Astrocyte of the hippocampus (primary cell): ENCODE measurements around the gene PRPH.
"Not testable (repeated sequence)": the region's sequence is repeated elsewhere in the genome, so short reads cannot be mapped to it uniquely, and the experiment has no call there.

Experiments
- DNase-seq: peaks from one replicate; pipeline ENCODE4 v3.0.0; 2011; ENCODE audit warnings: low read depth, low spot score

Gene PRPH

DNA sequence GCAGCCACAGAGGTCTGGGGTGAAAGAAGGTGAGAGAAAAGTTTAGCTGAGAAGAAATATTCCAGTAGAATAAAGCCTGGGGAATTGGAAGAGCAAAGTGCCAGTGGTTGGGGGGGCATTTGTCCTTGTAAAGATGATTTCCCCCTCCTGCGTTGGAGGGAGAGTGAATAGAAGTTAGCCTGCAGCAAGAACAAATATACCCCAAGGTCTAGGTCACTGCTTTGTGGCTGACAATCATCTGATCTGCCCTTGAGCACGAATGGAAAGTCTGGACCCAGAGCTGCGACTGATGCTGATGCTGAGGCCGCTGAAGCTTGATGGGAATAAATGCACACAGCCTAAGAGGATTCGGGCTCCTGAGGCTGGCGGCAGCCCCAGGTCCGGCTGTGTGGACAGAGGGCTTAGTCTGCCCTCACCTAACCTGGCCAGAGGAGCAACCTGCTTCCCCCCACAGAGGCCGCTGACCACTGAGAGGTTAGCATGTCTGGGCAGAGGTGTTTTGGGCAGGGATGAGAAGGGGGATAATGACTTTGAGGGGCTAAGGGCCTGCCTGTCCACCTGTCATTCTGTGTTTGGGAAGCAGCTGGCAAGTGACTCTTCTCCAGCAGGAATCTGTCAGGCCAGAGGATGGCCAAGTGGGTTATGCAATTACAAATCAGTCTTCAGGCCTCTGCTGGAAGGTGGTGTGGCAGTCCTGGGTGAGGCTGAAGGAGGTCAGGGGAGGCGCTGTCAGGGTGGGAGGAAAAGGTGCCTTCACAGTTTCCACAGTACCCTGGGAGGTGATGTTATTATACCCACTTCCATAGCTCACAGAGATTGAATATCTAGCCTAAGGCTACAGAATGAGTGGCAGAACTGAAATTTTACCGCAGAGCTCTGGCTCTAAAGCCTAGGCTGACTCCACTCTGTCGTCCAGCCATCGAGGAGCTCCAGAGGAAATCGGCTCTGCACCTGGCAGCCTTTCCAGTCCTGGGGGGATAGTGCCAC lies 18.4 kb upstream of the PRPH start:
- no peak for DNase-seq

DNA sequence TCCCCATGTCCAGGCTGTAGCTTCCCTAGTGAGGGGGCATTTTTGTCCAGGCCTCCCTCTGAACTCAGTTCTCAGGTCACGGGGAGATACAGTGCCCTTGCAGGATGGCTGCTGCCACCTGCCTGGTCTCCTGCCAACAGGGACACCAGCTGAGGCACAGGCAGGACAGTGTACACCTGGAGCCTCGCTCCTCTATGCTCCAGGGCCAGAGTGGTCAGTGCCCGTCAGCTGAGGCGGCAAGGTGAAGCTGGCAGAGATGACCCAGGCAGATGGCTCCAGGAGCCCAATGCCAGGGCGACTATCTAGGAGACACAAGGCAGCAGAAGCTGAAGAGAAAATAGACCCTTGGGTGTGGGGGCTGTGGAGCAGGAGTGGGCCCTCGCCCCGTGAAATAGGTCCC lies 17.5 kb upstream of the PRPH start:
- no peak for DNase-seq

DNA sequence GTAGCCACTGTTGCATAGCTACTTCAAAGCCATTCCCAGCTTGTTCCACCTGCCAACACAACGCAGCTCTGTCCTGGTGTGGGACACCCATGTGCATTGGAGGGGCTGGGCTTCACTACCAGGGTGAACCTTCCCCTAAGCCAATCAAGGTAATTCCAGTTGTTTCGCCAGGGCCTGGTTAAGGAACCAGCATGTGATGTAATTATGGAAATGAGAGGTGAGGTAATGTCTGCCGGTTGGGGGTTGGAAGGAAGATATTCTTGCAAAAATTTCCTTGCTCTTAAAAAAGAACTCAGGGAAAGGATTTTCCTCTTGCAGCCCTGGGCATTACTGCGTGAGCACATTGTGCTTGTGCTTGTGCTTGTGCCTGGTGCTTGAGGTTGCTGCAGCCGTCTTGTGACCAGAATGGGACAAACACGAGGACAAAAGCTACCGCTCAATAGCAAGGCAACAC lies 15.2 kb upstream of the PRPH start:
- DNase-seq: peak; percentile 70

DNA sequence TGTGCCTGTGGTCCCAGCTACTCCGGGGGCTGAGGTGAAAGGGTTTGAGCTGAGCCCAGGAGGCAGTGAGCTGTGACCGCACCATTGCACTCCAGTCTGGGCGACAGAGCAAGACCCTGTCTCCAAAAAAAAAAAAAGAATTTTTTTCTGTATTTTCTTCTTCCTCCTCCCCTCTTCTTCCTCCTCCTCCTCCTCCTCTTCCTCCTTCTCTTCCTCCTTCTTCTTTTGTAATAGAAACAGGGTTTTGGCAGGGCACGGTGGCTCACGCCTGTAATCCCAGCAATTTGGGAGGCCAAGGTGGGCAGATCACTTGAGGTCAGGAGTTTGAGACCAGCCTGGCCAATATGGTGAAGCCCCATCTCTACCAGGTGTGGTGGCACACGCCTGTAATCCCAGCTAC lies 14.4 kb upstream of the PRPH start:
- not testable (repeated sequence) for DNase-seq

DNA sequence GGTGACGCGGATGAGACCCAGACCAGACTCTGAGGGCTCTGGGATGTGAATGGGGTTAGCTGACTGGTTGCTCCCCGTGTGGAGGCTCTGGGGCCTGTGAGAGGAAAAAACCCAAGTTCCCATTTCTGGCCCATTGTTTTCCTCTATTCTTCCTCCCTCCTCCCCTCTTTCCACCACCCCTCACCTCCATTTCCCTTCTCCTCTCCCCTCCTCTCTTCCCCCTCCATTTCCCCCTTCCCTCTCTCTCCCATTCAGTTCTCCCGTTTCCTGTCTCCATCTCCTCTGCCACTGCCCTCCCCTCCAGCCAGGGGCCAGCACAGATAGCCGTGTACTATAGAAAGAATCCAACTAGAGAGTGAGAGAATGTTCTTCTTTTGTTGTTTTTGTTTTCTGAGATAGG lies 12.6 kb upstream of the PRPH start:
- DNase-seq: no peak

DNA sequence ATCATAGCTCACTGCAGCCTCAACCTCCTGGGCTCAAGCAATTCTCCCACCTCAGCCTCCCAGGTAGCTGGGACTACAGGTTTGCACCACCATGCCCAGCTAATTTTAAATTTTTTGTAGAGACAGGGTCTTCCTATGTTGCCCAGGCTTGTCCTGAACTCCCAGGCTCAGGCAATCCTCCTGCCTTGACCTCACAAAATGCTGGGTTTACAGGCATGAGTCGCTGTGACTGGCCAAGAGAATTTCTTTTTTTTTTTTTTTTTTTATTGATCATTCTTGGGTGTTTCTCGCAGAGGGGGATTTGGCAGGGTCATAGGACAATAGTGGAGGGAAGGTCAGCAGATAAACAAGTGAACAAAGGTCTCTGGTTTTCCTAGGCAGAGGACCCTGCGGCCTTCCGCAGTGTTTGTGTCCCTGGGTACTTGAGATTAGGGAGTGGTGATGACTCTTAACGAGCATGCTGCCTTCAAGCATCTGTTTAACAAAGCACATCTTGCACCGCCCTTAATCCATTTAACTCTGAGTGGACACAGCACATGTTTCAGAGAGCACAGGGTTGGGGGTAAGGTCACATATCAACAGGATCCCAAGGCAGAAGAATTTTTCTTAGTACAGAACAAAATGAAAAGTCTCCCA lies 12.1 kb upstream of the PRPH start:
- not testable (repeated sequence) for DNase-seq

DNA sequence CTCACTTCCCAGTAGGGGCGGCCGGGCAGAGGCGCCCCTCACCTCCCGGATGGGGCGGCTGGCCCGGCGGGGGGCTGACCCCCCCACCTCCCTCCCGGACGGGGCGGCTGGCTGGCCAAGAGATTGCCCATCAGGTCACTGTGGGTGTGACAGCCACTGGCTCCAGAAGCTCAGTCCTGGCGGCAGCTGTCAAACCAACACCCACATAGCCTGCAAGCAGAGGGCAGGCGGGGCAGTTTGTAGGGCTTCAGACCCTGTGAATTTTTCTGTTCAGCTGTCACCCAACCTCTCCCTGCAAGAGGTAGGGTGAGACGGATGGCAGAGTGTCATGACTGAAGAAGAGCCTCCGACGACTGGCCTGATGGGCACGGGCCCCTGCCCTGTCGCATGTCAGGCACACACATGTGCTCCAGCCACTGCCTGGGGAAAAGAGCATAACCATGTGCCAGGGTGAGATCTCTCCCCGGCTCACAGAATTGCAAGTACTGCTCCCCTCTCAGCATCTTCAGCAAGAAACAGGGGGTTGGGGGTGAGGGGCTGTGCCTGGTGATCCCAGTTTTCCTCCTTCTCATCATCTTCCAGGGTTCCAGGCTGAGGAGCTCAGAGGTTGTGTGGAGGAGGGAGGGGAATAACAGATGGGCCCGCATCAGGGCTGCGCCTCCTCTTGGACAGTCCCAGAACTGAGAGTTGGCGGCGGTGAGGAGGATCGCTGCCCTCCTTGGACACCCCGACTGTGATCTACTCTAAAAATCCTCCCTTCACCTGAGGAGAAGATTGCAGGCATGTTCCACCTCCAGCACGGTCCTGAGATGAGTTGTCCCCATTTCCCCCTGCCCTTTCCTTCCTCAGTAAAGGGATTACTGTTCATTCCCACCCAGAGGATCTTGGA lies 11.2 kb upstream of the PRPH start:
- DNase-seq: no peak

DNA sequence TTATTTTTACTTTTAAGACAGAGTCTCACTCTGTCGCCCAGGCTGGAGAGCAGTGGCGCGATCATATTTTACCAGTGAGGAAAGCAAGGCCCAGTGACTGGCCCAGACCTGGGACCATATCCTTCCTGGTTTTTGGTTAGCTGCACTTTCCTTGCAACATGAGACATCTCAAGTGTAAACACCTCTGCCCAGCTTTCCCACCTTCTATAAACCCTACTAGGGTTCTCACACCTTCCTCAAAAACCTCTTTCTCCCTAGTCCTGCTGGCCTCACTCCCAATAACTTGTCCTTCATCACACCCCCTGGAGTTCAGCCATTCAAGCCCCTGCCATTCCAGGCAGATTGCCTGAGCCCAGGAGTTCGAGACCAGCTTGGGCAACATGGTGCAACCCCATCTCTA lies 10.3 kb upstream of the PRPH start:
- no peak for DNase-seq

DNA sequence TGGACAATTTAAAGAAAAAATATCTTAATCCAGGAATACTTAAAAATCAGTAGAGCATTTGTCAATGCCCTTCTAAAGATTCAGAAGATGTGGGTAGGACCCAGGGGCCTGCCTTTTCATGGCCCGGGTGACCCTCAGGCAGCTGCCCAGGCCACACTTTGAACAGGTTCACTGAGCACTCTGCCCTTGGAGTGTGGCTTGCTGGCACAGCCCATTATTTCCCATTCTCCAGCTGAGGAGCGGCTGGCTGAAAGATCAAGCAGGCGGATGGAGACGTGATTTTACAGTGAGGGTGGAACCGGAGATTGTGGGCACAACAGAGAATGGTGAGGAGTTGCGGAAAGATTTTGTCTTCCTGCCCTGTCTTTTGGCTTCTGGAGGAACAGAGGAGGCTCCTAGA lies 7.1 kb upstream of the PRPH start:
- DNase-seq: no peak

DNA sequence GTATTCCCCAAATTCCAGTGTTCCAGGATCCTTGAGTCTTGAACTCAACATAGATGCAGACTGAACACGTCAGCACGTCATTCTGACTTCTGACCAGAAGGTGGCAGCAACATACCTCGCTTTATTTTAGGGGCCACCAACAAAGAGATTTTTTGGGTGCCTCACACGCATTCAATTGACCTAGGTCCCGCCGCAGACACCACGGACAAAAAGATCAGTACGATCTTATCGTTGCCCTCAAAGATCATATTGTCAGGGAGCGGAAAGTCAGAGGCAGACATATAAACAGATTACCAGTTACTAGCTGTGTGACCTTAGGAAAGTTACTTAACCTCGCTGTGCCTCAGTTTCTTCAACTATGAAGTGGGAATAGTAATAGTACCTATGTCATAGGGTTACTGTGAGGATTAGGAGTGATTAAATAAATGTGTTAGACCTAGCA lies 6.5 kb upstream of the PRPH start:
- DNase-seq: peak; percentile 71

DNA sequence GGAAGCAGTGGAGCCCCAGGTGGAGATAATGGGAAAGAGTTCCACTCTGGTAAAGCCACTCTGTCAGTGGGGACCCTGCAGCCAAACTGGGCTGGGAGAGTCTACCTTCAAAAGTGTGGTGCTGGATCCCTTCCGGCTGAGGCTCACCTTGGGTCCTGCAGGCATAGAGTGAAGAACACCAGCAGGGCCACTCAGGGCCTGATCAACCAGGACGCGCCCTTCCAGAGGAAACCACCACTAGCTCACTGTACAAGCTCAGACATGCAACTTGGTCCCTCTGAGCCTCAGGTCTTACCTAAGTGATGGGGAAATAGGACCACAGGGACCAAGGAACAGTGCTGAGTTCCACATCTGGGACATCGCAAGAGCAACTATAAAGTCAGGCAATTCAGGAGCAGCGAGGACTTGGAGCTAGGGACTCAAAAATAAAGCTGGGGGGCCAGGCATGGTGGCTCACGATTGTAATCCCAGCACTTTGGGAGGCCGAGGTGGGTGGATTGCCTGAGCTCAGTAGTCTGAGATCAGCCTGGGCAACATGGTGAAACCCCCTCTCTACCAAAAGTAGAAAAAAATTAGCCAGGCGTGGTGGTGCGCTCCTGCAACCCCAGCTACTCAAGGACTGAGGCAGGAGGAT lies 5.9 kb upstream of the PRPH start:
- no peak for DNase-seq

DNA sequence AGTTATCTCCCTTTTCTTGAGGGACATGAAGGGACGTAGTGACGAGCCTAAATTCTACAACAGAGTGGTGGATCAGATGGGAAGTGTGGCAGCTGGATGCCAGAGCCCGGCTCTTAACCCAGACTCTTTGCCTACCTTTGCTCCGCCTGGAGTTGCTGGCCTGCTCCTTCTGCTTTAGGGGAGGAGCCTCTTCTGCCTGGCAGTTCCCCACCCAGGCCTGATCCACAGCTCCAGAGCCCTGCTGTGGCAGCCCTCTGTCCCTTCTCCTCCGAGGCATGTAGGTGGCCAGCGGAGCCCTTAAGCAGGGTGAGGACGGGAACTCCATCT lies 2.3 kb upstream of the PRPH start:
- DNase-seq: peak; percentile 23

DNA sequence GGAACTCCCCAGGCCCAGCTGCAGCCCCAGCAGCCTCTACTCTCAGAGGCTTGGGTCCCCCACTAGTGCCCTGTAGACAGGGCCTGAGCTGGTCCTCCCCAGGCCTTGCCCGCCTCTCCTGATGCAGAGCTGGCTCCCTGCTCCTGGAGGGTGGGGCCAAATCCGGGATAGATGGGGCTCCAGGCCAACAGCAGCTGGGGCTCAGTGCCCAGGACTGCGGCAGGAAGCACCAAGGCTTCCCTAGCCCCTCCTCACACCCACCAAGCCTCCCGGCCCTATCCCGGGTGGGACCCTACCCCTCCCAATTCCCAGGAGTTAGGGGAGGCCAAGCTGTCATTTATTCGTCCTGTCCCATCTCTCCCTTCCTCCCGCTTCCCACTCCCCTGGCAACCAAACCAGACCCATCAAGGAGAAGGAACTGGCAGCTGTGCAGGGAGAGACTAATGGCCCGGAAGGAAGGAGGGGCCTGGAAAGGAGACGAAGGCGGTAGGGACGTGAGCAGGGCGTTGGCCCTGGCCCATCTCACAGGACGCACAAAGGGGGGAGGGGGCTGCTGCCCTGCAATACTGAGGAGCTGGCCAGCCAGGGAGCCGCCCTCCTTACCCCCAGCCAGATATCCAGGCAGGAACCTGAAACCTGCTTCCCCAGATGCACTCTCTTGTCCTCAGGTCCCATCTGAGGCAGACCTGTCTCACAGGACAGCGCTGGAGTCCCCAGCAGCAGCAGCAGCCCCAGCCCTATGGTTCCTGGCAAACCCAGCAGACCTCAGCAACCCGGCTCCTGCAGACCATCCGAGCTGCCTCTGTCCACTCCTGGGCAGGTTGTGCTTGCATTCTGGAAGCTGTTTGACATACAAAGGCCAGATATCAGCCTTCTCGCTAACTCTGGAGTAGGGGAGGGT lies 1.6 kb upstream of the PRPH start:
- peak; percentile 57 for DNase-seq

DNA sequence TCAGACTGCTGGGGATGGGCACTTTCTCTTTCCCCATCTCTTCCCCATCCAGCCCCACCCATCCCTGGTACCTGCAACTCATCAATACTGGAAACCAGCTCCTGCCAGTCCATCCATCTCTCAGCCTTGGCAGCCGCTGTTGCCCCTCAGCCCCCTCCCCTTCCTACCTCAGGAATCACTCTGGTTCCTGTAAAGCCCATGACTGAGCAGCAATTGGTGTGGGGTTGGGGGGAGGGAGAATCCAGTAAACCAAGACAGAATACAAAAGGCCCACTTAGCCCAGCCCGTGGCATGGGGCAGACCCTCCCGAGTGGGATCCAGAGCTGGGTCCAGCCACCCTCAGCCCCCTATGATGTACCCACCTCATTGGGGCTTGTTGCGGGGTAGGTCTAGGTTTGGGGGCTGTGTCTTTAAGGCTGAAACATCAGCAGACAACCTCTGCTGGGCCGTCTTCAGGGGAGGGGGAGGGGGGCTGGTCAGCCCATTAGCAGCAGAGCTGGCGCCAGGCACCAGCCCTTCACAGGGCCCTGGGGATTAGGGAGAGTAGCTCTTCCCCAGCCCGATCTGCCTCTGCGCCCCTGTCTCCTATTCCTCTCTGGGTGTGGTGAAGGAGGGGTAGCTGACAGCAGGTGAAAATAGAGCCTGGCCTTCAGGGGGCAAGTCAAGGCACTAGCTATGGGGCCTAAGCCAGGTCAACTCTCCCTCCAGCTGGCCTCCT lies 702 bp upstream of the PRPH start:
- no peak for DNase-seq

DNA sequence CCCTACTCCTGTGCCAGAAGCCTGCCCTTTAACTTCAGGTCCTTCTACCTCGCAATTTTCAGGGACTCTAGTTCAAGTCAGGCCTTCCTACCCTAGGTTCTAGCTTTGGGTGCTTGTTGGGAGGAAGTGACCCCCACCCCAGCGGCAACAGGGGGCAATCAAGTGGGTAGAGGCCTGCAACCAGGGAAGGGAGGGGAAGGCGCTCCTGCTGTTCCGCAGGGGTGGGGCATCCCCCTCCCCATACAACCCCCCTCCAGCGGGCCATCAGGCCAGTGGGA lies 204 bp upstream of the PRPH start:
- no peak for DNase-seq

DNA sequence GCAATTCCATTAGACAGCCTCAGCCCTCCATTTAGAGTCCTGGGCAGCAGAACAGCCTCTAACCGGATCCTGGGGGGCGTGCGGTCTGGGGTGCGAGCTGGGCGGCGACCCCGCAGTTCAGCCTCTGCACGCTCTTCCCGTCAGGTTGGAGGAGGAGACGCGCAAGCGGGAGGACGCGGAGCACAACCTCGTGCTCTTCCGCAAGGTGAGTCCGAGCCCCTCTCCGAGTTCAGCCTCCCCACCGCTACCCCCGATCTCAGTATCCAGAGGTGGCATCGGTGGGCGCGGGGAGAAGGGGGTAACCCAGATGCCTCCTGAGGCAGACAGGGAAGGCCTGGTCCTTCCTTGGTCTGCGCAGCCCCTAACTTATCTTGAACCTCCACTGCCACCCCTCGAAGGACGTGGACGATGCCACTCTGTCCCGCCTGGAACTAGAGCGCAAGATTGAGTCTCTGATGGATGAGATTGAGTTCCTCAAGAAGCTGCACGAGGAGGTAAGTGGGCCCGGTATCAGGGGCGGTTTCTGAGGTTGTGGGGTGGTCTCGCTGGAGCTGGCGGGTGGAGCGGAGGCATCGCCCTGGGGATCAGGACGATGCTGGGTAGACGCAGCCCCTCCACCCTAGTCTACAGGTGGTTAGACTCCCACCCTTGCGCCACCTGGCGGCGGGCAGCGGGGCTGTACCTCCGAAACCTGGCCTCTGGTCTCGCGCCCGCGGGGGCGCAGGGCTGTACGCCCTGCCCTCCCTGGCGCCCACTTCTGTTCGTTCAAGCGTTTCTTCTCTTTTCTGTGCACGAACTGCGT lies 1.3 kb downstream of the PRPH start:
- peak; percentile 58 for DNase-seq

DNA sequence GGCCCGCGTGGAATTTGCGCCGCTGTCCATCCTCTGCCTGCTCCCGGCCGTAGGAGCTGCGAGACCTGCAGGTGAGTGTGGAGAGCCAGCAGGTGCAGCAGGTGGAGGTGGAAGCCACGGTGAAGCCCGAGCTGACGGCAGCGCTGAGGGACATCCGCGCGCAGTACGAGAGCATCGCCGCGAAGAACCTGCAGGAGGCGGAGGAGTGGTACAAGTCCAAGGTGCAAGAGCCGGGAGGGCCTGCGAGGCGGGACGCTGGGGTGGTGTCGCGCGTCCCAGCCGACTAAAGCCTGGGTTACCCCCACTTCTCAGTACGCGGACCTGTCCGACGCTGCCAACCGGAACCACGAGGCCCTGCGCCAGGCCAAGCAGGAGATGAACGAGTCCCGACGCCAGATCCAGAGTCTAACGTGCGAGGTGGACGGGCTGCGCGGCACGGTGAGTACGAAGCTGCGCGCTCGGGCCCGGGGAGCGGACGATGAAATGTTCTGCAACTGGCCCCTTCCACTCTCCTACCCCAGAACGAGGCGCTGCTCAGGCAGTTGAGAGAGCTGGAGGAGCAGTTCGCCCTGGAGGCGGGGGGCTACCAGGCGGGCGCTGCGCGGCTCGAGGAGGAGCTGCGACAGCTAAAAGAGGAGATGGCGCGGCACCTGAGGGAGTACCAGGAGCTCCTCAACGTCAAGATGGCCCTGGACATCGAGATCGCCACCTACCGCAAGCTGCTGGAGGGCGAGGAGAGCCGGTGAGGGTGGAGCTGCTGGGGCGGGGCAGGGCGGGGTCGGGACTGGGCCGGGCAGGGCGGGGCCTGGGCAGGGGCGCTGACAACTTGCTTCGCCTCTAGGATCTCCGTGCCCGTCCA lies 2.1 kb downstream of the PRPH start:
- no peak for DNase-seq

DNA sequence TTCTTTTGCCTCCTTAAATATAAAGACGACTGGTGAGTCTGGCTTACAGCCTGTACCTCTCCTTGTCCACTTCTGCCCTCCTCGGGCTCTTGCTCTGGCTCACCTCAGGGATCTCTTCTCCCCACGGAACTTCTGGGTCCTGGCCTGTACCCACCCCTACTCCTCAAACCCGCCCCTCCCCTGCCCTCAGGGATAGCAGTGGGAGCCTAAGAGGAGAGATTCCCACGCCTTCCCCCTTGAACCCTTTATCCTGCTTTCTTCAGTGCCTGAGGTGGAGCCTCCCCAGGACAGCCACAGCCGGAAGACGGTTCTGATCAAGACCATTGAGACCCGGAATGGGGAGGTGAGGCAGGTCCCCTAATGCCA lies 2.7 kb downstream of the PRPH start:
- no peak for DNase-seq
